GM21526 (cell line): Measurements from ENCODE around the gene NTN4.
"Not testable (repeated sequence)": the region's sequence is repeated elsewhere in the genome, so short reads cannot be mapped to it uniquely, and the experiment has no call there.

Experiments
- ATAC-seq: cut with Tn5 transposase; IDR thresholded peaks from one replicate; pipeline ENCODE4 v1.9.1; 2021; ENCODE audit warnings: moderate library complexity; ENCODE audit not compliant: unreplicated experiment, low FRiP score

NTN4 gene

DNA sequence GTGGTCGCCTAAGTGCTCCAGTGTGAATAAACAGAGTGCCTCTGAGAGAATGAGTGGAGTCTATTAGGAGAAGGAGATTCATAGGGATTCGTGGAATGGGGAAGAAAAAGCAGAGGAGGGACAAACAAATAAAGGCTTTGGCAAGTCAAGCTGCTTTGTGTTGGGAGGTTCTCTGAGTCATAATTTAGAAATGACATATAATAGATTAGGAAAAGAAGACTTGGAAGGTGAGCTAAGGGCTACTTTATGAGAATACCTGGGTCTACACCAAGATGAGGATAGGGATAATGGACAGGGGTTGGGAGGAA is 6.4 kb upstream of the NTN4 start:
- ATAC-seq, result no peak

DNA sequence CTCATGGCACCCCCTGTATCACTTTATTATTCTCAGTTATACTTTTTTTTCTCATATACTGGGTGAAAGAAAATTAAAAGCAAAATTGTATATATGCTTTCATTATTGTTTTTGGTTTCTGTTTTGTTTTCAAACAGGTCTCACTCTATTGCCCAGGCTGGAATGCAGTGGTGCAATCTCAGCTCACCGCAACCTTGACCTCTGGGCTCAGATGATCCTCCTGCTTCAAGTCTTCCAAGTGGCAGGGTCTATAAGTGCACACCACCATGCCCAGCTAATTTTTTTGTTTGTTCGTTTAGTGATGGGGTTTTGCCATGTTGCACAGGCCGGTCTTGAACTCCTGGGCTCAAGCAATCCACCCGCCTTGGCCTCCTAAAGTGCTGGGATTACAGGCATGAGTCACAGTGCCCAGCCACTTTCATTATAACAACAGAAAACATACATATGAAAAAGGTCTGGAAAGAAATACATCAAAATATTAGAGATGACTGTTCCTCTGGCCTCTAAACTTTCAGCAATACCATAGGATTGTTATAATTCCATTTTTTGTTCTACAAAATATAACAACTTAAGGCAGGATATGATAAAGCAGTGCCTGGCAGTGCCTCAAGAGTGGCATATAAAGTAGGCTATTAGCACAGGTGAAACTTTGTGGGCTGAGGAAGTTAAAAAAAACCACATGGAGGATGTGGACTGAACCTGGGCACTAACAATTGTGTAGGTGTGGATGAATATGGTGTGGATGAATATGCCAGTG is 5.8 kb upstream of the NTN4 start:
- no peak for ATAC-seq

DNA sequence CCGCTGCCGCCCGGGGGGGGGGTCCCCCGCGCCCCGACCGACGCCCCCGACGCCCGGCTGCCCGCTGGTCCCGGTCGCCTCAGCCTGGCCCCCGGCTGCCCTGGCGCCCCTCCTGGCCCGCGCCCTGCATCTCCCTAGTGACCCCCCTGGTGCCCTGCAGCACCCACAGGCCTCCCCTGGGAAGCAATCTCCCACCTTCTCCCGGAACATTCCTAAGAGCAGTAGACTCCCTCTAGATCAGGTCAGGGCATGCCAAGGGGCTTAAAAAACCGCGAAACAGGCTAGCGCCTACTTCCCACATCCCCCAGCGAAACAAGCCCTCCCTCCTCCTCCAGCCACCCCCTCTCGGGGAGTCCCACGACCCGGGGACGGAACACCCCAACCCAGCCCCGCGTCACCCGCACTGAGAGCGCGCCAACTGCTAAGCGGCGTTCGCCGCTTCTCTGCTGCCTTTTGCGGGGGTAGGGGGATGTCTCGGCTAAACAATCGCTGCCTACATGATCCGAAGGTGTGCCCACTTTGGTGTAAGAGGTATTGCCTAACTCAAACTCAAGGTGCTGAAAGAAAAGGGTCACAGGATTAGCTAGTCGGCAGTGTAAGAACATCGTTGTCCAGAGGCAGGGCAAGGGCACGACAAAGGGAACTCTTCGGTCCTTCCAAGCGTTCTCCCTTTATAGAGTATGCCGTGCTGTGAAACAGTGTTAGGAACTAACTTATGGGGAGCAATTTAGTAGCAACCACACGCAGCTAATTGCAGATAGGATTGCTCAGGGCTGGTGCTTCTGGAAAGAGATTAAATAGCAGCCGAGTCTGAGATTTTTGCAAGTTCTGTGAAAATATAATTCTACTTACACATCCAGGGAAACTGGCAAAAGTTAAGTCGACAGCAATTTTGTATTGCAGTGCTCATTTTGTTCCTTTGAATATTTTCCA is 619 bp upstream of the NTN4 start:
- ATAC-seq, result no peak

DNA sequence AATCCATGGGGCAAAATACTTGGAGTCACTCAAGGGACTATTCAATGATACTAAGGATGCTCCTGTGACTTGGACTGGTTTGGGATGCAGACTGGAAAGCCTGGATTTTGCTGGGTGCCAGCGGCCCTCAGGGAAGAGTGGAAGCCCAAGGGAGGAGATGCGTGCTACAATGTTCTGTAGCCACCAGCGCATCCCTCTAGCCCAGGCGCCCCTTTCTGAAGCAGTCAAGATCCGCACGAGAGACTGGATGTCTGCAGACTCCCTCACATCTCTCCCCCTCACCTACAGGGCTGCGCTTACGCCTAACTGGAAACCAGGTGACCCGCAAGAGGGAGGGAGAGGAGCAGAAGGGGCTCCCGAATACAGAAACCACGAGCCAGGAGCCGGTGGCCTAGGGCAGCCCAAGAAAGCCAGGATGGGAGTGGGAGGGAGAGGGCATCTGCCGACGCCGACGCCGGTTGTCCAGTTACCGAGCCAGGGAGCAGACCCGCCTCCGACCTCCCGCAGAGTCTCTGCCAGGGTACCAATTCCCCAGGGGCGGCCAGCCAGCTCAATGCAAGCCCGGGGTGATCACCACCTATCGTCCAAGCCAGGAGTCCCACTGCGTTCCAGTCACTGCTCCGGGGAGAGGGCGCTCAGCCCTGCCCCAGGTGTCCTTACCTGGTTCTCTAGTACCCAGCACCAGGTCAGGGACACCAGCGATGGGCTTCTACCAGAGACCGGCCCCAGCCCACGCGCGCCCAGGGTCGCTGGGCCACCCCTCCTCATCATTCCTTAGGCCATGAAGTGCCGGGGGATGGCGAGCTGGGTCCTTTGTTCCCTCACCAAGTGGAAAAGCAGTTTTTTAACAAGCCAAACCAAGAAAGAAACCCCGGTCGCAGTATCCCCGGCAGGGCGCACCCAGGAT is 1.2 kb downstream of the NTN4 start:
- no peak for ATAC-seq

DNA sequence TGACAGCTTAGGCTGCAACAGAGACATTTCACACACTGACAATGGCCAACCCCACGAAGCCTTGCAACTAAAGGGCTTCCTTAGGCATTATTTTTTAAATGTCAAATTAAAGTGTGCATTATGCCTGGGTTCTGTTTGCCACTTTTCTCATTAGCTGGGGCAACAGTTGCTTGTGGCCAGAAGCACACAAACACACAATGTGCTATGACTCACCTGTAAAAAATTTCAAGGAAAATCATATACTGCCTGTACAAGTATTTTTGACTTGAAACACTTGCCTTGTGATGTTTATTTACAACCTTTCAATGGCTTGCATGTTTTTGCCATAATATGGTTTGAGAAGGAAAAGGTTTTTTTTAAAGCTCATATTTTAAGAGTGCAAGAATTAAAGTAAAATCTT is 1.9 kb downstream of the NTN4 start:
- ATAC-seq, result no peak

DNA sequence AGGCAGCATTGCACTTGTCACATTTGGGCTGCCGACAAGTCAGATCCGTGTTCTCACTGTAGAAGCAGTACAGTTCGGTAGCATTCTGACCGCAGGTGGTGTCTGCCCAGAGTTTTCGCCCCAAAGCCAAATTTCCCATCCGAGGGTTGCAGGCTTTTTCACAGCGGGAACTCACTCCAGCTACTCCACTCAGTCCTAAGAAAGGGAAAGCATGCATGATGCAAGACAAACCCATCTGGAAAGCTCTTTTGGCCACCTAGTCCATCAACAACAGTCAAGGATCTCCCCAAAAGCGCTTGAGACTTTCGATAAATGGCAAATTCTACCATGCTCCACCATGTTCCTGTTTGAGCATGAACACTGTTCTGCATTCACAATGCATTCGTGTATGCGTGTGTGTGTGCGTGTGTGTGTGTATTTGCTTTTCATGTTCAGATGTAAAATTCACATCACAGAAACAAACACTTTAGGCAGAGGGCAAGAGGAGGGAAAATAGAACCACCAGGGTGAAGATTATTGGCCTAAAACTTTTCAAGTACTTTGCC is 3.2 kb downstream of the NTN4 start:
- no peak for ATAC-seq

DNA sequence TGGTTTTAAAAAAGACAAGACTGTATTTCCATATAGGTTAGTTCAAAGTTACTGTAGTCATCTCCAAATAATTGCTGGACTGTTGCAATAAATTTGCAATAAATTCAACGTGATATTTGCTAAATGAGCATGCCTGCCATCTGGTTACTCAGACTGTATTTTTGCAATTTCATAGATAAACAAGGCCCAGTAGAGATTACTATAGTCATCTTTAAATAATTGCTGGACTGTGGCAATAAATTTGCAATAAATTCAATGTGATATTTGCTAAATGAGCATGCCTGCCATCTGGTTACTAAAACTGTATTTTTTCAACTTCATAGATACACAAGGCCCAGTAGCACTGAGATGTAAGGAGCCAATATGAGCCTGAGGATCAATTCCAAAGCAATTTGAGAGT is 5.6 kb downstream of the NTN4 start:
- ATAC-seq, result no peak

DNA sequence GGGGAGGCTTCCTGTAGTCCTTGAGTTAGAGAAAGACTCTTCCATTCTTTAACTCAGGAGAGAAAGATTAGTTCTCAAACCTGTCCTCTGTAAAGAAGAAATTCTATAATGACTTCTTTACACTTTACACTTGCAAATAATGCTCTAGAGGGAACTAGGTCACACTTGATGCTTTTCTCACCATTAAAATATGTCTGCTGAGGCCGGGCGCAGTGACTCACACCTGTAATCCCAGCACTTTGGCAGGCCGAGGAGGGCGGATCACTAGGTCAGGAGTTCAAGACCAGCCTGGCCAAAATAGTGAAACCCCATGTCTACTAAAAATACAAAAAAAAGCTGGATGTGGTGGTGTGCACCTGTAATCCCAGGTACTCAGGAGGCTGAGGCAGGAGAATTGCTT is 6.3 kb downstream of the NTN4 start:
- ATAC-seq, result no peak

DNA sequence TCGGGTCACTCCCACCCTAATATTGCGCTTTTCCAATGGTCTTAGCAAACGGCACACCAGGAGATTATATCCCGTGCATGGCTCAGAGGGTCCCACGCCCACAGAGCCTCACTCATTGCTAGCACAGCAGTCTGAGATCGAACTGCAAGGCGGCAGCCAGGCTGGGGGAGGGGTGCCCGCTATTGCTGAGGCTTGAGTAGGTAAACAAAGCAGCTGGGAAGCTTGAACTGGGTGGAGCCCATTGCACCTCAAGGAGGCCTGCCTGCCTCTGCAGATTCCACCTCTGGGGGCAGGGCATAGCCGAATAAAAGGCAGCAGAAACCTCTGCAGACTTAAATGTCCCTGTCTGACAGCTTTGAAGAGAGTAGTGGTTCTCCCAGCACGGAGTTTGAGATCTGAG is 15.1 kb downstream of the NTN4 start:
- not testable (repeated sequence) for ATAC-seq

DNA sequence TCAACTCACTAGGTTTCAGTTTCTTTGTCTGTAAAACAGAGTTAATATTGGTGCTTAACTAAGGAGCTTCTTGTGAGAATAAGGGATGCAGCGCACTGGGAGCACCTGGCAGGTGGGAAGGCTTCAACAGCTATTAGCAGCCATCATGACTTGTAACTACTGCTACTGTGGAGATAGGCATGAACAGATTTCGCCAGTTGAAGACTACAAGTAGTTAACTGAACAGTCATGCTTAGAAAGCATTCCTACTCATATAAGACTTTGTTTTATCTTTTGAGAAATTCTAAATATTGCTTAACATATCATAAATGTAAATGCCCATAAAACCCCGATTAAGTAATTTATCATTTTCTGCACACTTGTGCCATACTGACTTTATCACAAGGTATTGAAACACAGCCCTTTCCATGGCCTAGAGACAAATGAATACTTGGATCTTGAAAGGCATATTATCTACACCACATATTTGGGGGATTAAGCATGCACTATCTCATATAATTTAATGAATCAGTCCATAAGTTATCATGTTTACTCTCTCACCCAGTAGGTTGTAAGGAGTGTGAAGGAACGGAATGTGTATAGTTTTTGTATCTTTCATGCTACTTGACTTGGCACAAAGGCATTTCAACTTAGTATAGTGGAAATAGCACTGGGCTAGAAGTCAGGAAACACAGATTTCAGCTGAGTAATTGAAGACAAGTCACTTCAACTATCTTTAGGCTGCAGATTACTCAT is 16.1 kb downstream of the NTN4 start:
- no peak for ATAC-seq

DNA sequence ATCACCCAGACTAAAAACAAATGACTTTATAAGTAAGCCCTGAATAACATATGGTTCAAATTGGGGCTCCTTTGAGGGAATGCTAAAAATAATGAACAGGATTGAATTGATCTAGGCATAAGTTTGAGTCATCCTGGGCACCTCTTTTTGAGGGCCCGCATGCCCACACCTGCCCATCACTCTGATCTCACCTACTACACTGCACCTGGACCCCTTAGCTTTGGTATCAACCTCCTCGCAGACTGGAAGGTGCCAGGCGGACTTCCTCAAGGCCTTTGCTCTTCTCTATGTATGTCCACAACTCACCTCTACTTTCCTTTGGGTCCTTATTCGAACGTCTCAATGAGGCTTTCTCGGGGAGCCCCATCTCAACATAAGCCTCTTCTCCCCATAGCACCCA is 17.2 kb downstream of the NTN4 start:
- ATAC-seq, result no peak

DNA sequence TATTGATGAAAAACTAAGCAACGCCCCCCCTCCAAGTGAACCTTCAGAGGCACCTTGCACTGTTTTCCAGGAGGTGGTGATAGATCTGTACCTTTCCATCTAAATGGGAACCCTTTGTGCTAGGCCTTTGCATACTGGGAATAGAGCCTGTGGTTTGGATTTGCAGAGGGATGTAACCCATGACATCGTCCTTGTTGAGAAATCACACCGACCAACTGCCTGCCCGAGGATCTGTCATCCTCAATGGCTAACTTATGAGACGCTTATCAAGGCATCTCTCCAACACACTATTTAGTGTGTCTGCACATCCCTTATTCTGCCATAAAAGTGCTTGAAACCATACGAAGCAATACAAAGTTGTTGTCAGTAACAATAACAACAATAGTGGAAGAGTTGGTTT is 22.9 kb downstream of the NTN4 start:
- ATAC-seq, result no peak

DNA sequence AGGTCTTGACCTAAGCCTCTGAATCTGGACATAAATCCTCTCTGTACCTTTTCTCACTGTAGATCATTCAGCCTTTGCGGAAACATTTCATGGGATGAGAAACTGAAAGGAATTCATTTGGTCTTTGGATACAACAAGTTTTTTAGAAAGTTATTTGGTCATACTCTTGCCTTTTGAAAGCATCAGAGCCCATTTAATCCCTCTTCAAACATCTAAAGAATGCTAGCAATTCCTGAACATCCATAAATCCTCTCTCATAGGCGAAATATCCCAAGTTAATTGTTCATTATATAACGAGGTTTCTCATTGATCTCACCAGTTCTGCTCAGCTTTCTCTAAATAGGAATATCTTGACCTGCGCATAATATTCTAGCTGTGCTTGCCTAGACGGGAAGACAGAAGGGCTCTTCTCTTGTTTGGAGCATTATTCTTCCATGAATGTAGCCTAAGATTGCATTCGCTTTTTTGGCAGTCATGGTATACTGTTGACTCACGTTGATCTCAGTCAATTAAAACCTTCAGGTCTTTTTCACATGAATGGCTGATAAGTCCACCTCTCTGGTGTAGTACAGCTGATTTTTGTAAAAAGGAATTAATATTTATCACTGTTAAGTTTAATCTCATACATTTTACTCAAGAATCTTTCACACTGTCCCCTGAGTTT is 24.1 kb downstream of the NTN4 start:
- no peak for ATAC-seq

DNA sequence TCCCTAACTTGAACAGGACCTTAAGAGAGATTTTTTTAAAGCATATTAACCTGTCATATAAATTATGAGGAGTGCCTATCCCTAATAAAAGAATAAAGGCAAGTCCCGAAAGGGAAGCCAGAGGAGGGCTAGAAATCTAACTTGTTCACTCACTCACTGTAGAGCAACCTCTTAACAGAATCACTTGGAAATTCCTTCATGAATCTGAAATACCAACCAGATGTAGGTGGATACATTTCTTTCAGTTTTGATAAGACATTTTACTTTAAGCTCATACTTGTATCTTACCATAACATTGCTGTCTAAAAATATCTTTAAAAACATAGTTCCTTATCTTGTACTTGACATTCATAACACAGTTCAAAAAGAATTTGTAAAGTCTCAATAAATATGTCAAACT is 25.7 kb downstream of the NTN4 start:
- ATAC-seq, result no peak

DNA sequence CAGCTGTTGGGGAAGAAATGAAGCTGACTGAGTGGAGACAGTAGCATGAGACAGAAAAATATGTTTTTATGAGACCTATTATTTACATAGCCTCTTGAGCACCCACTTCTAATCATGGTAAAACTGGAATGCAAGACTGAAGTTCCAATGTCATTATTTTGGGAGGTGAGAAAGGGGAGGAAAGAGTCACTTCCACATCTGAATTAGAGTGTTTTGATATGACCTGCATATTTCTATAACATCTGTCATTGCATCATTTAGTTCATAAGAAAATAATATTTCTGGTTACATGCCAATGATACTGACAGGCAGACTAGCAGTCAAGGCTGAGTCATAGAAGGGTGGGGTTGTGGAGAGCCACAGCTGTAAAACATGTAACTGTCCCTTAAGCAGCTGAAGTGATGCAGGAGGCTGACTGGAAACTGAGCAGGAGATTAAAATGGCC is 26.7 kb downstream of the NTN4 start:
- ATAC-seq, result no peak

DNA sequence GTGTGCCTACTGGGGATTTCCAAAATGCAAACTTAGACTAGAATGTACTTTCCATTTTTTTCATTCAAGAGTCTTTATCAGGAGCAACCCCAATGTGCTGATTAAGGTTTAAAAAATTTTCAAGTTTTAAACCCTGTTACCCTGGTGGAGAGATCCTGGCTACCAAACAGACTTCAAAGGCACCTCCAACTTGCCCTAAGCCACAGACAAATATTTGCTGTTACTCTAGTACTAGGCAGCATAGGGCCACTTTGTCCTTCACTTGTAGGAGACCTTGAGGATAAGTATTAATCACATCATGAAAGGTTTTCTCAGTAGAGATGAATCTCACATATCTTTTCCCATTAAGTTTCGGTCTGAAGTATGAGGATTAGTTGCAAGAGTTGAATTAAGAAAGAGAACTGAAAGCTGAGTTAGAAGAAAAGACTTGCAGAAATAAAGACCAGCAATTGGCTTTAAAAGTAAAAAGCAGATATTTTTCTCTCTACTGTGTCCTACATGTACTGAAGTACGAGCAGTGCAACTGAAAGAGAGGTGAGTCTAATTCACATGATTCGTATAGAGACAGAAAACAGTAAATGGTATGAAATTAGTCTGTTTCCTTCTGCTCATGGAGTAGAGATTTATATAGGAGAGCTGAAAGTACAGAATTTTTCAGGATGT is 28.3 kb downstream of the NTN4 start:
- no peak for ATAC-seq

DNA sequence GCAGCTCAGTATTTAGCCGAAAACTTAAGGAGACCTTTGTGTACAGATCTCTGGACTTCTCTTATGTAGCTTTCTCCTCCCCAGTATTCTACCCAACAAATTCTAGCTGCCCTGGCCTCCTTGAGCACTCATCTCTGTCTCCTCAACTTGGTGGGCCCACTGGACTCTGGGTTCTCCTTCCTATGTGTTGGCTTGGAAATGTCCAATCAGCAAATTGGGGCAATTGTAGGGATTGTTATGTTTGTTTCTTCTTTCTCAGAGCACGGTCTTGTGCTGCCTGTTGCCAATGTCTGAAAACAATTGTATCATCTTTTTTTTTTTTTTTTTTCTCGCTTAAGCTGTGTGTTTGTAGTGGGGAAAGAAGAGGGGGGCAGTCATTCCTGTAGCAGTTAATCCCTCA is 30.2 kb downstream of the NTN4 start:
- no peak for ATAC-seq

DNA sequence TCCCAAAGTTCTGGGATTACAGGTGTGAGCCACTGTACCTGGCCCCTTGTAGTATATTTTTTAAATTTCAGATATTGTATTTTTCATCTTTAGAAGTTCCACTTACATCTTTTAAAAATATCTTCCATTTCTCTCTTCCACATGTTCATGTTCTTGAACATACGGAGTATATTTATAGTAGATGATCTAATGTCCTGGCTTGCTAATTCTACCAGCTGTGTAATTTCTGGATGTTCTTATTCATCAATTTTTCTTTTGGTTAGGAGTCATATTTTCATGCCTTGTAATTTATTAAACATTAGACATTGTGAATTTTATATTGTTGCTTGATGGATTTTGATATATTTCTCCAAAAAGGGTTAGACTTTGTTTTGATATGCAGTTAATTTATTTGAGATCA is 30.8 kb downstream of the NTN4 start:
- no peak for ATAC-seq

DNA sequence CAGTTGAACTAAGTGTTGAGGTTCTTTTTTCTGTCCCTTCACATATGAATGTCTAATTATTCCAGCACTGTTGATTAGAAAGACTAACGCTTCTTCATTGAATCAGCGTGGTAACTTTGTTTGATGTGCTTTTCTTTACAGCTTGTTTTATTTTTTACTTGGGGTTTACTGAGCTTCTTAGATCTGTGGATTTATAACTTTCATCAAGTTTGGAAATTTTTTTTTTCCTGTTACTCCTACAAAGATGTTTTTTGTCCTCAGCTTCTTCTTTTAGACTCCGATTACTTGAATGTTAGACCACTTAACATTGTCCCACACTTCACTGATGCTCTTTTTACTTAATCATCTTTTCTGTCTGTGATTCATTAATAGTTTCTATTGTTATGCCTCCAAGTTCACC is 31.5 kb downstream of the NTN4 start:
- ATAC-seq, result no peak
